SU-DHL-6 (cell line): ENCODE data around the gene GRID1.

Source experiments
- H2AFZ ChIP-seq: fragments of 200-600 bp; sonication (generic); 2 replicates; pipeline ENCODE4 v1.6.1; 2014; ENCODE audit warnings: low read depth, mild to moderate bottlenecking, moderate library complexity, mixed read lengths, antibody characterized with exemption, low read length; ENCODE audit not compliant: severe bottlenecking
- H3F3A ChIP-seq: fragments of 200-600 bp; shearing (Covaris generic); 2 replicates; pipeline ENCODE4 v1.6.0; 2016; ENCODE audit warnings: antibody characterized with exemption, mild to moderate bottlenecking; ENCODE audit not compliant: insufficient read depth
- H3K27ac ChIP-seq: fragments of 200-600 bp; sonication (generic); 2 replicates; pipeline ENCODE4 v1.5.1; 2016; ENCODE audit warnings: low read depth, mild to moderate bottlenecking, low read length, moderate library complexity, mixed read lengths
- H3K27me3 ChIP-seq: fragments of 200-600 bp; sonication (generic), shearing (Covaris generic); 2 replicates; pipeline ENCODE4 v1.6.0; 2014; ENCODE audit warnings: mild to moderate bottlenecking, low read length
- H3K36me3 ChIP-seq: fragments of 200-600 bp; sonication (generic); 2 replicates; pipeline ENCODE4 v1.6.1; 2014; ENCODE audit warnings: mild to moderate bottlenecking, low read length, mixed read lengths
- H3K4me2 ChIP-seq: fragments of 300-600, 200-600 bp; shearing (Covaris generic), sonication (generic); 2 replicates; pipeline ENCODE4 v1.6.0; 2014; ENCODE audit warnings: low read length, low read depth, mild to moderate bottlenecking; ENCODE audit not compliant: poor library complexity, severe bottlenecking
- H3K4me3 ChIP-seq: fragments of 200-600 bp; sonication (generic); 2 replicates; pipeline ENCODE4 v1.5.1; 2014; ENCODE audit warnings: antibody characterized with exemption, low read length, mild to moderate bottlenecking, mixed read lengths; ENCODE audit not compliant: insufficient read depth, poor library complexity, severe bottlenecking
- H3K79me2 ChIP-seq: fragments of 200-600 bp; sonication (generic); 2 replicates; pipeline ENCODE4 v1.6.1; 2014; ENCODE audit warnings: mild to moderate bottlenecking, low read length, moderate library complexity; ENCODE audit not compliant: insufficient read depth
- H3K9ac ChIP-seq: fragments of 200-600 bp; sonication (generic); 2 replicates; pipeline ENCODE4 v1.7.0; 2014; ENCODE audit warnings: mild to moderate bottlenecking, low read length
- H3K9me2 ChIP-seq: fragments of 200-600 bp; sonication (generic); replicated peaks from 2 replicates; pipeline ENCODE4 v1.6.1; 2014; ENCODE audit warnings: low read length; ENCODE audit not compliant: insufficient read depth
- H3K9me3 ChIP-seq: fragments of 200-600 bp; sonication (generic); 2 replicates; pipeline ENCODE4 v1.6.1; 2014; ENCODE audit warnings: low read length, mixed read lengths; ENCODE audit not compliant: insufficient read depth
- H4K20me1 ChIP-seq: fragments of 200-600 bp; sonication (generic); 2 replicates; pipeline ENCODE4 v1.6.1; 2014; ENCODE audit warnings: low read depth, mild to moderate bottlenecking, antibody characterized with exemption, low read length, moderate library complexity, mixed read lengths
- EZH2phosphoT487 ChIP-seq: fragments of 200-600 bp; sonication (generic), shearing (Covaris generic); conservative IDR thresholded peaks from 2 replicates; pipeline ENCODE4 v1.6.1; 2018; ENCODE audit warnings: mild to moderate bottlenecking, antibody characterized with exemption, low read length, moderate library complexity, mixed read lengths
- TF ChIP-seq, protein P1 (sequence below): fragments of 200-600 bp; sonication (generic); IDR thresholded peaks from one replicate; pipeline ENCODE4 v1.5.1; 2017; ENCODE audit warnings: antibody characterized with exemption, mild to moderate bottlenecking, low read length, moderate library complexity; ENCODE audit not compliant: insufficient read depth, poor library complexity, severe bottlenecking

The GRID1 gene

DNA sequence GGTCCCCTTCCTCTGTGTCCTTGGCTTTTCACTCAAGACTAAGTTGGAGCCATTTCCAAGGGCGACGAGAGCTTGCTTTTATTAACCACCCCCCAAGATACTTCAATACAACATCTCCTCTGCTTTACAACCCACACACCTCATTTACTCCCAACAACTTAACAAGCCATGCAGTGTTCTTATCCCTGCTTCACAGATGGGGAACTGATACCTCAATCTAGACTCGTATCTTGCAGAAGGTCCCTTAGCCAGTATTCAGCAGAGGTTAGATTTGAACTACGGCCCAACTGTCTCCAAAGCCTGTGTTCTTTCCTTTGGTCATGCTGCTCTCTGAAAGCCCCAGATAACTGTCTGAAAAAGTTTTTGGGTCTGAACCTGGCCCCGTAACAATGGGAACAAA lies 444.8 kb downstream of the GRID1 start:
- TF ChIP-seq, protein P1, sequence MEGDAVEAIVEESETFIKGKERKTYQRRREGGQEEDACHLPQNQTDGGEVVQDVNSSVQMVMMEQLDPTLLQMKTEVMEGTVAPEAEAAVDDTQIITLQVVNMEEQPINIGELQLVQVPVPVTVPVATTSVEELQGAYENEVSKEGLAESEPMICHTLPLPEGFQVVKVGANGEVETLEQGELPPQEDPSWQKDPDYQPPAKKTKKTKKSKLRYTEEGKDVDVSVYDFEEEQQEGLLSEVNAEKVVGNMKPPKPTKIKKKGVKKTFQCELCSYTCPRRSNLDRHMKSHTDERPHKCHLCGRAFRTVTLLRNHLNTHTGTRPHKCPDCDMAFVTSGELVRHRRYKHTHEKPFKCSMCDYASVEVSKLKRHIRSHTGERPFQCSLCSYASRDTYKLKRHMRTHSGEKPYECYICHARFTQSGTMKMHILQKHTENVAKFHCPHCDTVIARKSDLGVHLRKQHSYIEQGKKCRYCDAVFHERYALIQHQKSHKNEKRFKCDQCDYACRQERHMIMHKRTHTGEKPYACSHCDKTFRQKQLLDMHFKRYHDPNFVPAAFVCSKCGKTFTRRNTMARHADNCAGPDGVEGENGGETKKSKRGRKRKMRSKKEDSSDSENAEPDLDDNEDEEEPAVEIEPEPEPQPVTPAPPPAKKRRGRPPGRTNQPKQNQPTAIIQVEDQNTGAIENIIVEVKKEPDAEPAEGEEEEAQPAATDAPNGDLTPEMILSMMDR = no peak
- TF ChIP-seq EZH2phosphoT487 = no peak
- H2AFZ ChIP-seq = no peak overlapping the region

GRCh38 chr10:85920311-85920710 lies 446.3 kb downstream of the GRID1 start:
- H3K36me3 ChIP-seq = no peaks in the 10 kb centered on the region
- no peaks in the 10 kb centered on the region for H3K27me3 ChIP-seq
- TF ChIP-seq, protein P1 = no peak
- TF ChIP-seq EZH2phosphoT487 = no peak
- H3K4me3 ChIP-seq = no peak overlapping the region
- H3K4me2 ChIP-seq = no peak overlapping the region
- H2AFZ ChIP-seq = no peak overlapping the region
- H3K9ac ChIP-seq = no peak overlapping the region
- no peaks in the 10 kb centered on the region for H3F3A ChIP-seq
- H4K20me1 ChIP-seq = no peaks in the 10 kb centered on the region
- H3K9me3 ChIP-seq = no peaks in the 10 kb centered on the region
- H3K27ac ChIP-seq = no peak overlapping the region
- no peaks in the 10 kb centered on the region for H3K79me2 ChIP-seq
- no peaks in the 10 kb centered on the region for H3K9me2 ChIP-seq

More for the DNA sequence above, 444.8 kb downstream of the GRID1 start:
- Histone ChIP-seq H3K27ac (no peak overlapping the region), H3K9me2 (no peaks in the 10 kb centered on the region), H3K9me3 (no peaks in the 10 kb centered on the region), H3K27me3 (no peaks in the 10 kb centered on the region), H4K20me1 (no peaks in the 10 kb centered on the region), H3K4me3 (no peak overlapping the region), H3K9ac (no peak overlapping the region), H3K4me2 (no peak overlapping the region), H3K36me3 (no peaks in the 10 kb centered on the region), H3K79me2 (no peaks in the 10 kb centered on the region), H3F3A (no peaks in the 10 kb centered on the region)

- H3K4me3 ChIP-seq = no peak overlapping the region
- no peak overlapping the region for H3K27ac ChIP-seq
- TF ChIP-seq EZH2phosphoT487 = no peak
- TF ChIP-seq, protein P1 = no peak
- H3K36me3 ChIP-seq = no peaks in the 10 kb centered on the region
- H3K9me2 ChIP-seq = no peaks in the 10 kb centered on the region
- no peak overlapping the region for H2AFZ ChIP-seq
- H3K9ac ChIP-seq = no peak overlapping the region
- H3K4me2 ChIP-seq = no peak overlapping the region
- no peaks in the 10 kb centered on the region for H3K79me2 ChIP-seq
- no peaks in the 10 kb centered on the region for H3K27me3 ChIP-seq
- no peaks in the 10 kb centered on the region for H3K9me3 ChIP-seq
- H4K20me1 ChIP-seq = no peaks in the 10 kb centered on the region
- H3F3A ChIP-seq = no peaks in the 10 kb centered on the region
Observed at GRCh38 chr10:85919491-85920021, 447.0 kb downstream of the GRID1 start.
